Sigmoid colon (tissue), 4 donors: Measurements from ENCODE around the gene CACNA1D.

Experiments used
- CTCF ChIP-seq, 4 experiments: fragments of 450-650 bp in 3 of 4; fragments of 200-600 bp in 1 of 4; IDR thresholded peaks; one replicate each; pipeline ENCODE4 v1.5.1; 2016 to 2019; ENCODE audit warnings: antibody characterized with exemption in 4 of 4, mild to moderate bottlenecking in 3 of 4, moderate library complexity in 2 of 4
- EP300 ChIP-seq, 4 donors: sonication (generic); formaldehyde crosslinking; IDR thresholded peaks; one replicate each; pipeline ENCODE4 v1.6.1; 2017; ENCODE audit warnings: antibody characterized with exemption in 4 of 4
- POLR2A ChIP-seq, 2 donors: fragments of 450-650 bp; IDR thresholded peaks; one replicate each; pipeline ENCODE4 v1.6.1; 2016; ENCODE audit warnings: antibody characterized with exemption in 2 of 2, mild to moderate bottlenecking in 2 of 2, moderate library complexity in 2 of 2
- POLR2AphosphoS5 ChIP-seq, 4 donors: sonication (generic); formaldehyde crosslinking; IDR thresholded peaks; one replicate each; pipeline ENCODE4 v1.6.1; 2017; ENCODE audit warnings: antibody characterized with exemption in 4 of 4

- no peak for TF ChIP-seq CTCF (IDR thresholded peaks at IDR 0.05)
- TF ChIP-seq POLR2A (IDR thresholded peaks at IDR 0.05): no peak
- TF ChIP-seq POLR2AphosphoS5 (IDR thresholded peaks at IDR 0.05): no peak
- TF ChIP-seq EP300 (IDR thresholded peaks at IDR 0.05): no peak
Observed at GRCh38 chr3:53661480-53661879, 167.1 kb downstream of the CACNA1D start.
